Right atrium auricular region (tissue), 2 donors: ENCODE data around the gene VPS29. TPM values are rescaled to one million over a fixed set of nuclear protein-coding genes. Genes with fewer than 3 reads are reported as not detected.
"Not testable (repeated sequence)": the region's sequence is repeated elsewhere in the genome, so short reads cannot be mapped to it uniquely, and the experiment has no call there.

ENCODE experiments used
- DNase-seq: peaks from one replicate; pipeline ENCODE4 v3.0.0-alpha.2; 2019; ENCODE audit warnings: low spot score
- H3K27ac ChIP-seq, 2 donors: fragments of 200-600 bp; sonication (generic); 1 replicate in 1 of 2; 2 replicates in 1 of 2; pipeline ENCODE4 v1.5.1; 2016 to 2019
- H3K27me3 ChIP-seq, 2 donors: fragments of 200-600 bp; sonication (generic); one replicate each; pipeline versions ENCODE4 v1.5.1 to v1.6.0; 2017 to 2019
- H3K36me3 ChIP-seq: fragments of 200-600 bp; sonication (generic); one replicate; pipeline ENCODE4 v1.5.1; 2016
- H3K4me1 ChIP-seq, 2 donors: fragments of 200-600 bp; sonication (generic); one replicate each; pipeline versions ENCODE4 v1.5.1 to v1.6.0; 2017 to 2019
- H3K4me3 ChIP-seq, 2 donors: fragments of 200-600 bp; sonication (generic); 1 replicate in 1 of 2; 2 replicates in 1 of 2; pipeline ENCODE4 v1.5.1; 2017 to 2019; ENCODE audit warnings: mild to moderate bottlenecking in 1 of 2, moderate library complexity in 1 of 2
- H3K9me3 ChIP-seq, 2 donors: fragments of 200-600 bp; sonication (generic); one replicate each; pipeline ENCODE4 v1.5.1; 2019
- total RNA-seq, 2 donors: library from RNA; depleted of rRNA; stranded (reverse); fragments of >200 nt; gene quantifications; one replicate each; pipeline ENCODE4 v1.1.0, GENCODE V29; 2016
- TF ChIP-seq, protein P1 (sequence below), 2 donors: fragments of 200-600 bp; sonication (generic); IDR thresholded peaks; one replicate each; pipeline ENCODE4 v1.5.1; 2019; ENCODE audit warnings: antibody characterized with exemption in 2 of 2

Gene VPS29
- total RNA-seq, 2 donors from 2014 or later = 65.7 to 96.1 TPM

DNA sequence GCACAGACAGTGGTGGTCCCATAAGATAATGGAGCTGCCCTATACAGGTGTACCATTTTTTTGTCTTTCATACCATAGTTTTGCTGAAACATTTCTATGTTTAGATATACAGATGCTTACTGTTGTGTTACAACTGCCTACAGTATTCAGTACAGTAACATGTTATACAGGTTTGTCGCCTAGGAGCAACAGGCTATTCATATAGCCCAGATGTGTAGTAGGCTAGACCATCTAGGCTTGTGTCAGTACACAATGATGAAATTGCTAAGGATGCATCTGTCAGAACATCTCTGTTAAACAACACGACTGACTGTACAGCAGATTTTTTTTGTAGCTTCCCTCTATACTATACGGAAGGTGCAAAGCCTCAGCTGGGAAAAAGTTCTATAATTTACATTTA, 30.7 kb upstream of the VPS29 start:
- H3K27ac ChIP-seq = peak overlapping the region in 1 of 2 donors; percentile 24
- H3K27me3 ChIP-seq = no peaks in the 10 kb centered on the region
- H3K9me3 ChIP-seq = no peaks in the 10 kb centered on the region
- H3K4me3 ChIP-seq = no peak overlapping the region
- DNase-seq = no peak
- peaks cover 0 to 34% of the 10 kb centered on the region in 2 donors for H3K4me1 ChIP-seq
- peaks cover 16% of the 10 kb centered on the region for H3K36me3 ChIP-seq
- TF ChIP-seq, protein P1, sequence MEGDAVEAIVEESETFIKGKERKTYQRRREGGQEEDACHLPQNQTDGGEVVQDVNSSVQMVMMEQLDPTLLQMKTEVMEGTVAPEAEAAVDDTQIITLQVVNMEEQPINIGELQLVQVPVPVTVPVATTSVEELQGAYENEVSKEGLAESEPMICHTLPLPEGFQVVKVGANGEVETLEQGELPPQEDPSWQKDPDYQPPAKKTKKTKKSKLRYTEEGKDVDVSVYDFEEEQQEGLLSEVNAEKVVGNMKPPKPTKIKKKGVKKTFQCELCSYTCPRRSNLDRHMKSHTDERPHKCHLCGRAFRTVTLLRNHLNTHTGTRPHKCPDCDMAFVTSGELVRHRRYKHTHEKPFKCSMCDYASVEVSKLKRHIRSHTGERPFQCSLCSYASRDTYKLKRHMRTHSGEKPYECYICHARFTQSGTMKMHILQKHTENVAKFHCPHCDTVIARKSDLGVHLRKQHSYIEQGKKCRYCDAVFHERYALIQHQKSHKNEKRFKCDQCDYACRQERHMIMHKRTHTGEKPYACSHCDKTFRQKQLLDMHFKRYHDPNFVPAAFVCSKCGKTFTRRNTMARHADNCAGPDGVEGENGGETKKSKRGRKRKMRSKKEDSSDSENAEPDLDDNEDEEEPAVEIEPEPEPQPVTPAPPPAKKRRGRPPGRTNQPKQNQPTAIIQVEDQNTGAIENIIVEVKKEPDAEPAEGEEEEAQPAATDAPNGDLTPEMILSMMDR (IDR thresholded peaks at IDR 0.05) = no peak

DNA sequence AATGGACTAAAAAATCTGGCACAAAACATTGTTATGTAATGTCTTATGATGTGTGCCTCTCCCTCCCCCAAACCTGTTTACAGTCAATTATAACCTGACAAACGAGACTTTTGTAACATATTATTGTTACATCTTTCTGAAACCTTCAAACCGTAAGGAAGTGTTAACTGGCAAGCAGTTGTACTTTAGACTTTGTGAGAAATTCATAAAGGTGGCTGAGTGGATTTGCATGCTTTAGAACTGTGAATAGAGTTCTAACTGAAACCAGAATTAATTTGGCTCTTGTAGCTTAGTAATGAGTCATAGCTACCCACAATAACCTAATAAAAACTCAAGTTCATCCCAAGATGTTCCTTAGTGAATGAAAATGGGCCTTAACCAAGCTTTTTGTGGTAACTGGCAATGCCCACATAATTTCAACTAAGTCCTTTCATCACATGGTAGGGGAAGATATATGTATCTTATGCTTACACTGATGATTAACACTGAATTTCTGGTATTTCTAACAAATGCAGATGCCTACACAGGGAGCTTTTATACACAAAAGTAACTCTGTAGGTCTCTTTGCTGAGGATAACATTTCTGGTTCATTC, 29.9 kb upstream of the VPS29 start:
- Histone ChIP-seq H3K27ac (peak overlapping the region in 1 of 2 donors; percentile 24), H3K9me3 (no peaks in the 10 kb centered on the region), H3K4me1 (peaks cover 0 to 32% of the 10 kb centered on the region in 2 donors), H3K4me3 (no peak overlapping the region), H3K36me3 (peaks cover 13% of the 10 kb centered on the region), H3K27me3 (no peaks in the 10 kb centered on the region)
- TF ChIP-seq, protein P1 (IDR thresholded peaks at IDR 0.05) = no peak
- no peak for DNase-seq

DNA sequence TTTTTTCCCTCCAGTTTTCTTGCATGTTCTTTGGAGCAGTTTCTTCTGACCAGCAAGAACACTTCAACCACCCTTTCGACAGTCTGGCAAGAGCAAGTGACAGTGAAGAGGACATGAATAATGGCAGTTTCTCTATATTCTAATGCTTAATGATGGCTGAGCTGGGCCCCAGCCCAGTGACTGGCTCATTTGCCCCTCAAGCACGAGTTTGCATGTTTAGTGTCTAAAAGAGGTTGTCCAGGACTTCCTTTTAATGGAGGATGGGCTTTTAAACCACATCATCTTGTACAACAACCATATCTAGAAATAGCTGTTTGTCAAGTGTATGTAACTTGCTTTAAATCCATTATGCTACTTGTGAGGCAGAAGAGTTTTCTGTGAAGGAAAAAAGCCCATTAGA, 28.6 kb upstream of the VPS29 start:
- no peak for DNase-seq
- TF ChIP-seq, protein P1 (IDR thresholded peaks at IDR 0.05) = no peak
- no peaks in the 10 kb centered on the region for H3K36me3 ChIP-seq
- H3K27me3 ChIP-seq = no peaks in the 10 kb centered on the region
- H3K27ac ChIP-seq = no peak overlapping the region
- H3K9me3 ChIP-seq = no peaks in the 10 kb centered on the region
- peaks cover 0 to 20% of the 10 kb centered on the region in 2 donors for H3K4me1 ChIP-seq
- H3K4me3 ChIP-seq = no peak overlapping the region

DNA sequence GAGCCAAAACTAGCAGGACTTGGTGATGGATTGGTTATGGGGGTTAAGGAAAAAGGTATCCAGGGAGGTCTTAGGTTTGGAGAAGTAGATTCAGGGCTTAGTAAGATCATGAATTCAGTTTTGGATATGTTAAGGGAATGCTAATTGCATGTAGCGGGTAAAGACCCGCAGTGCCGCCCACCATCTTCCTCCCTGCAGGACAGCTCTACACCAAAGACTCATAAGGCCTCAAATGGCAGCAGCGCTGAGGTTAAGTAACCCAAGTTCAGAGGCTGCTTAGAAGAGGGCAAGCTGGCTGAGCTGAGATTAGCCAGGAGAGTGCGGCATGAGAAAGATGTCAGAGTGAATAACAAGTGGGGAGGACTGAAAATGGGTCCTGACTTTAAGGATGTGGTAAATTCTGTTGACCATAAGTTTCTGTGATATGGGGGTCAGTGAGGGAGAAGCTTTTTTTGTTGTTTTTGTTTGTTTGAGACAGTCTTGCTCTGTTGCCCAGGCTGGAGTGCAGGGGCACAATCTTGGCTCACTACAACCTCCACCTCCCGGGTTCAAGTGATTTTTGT, 26.4 kb upstream of the VPS29 start:
- TF ChIP-seq, protein P1 (IDR thresholded peaks at IDR 0.05) = no peak
- H3K36me3 ChIP-seq = no peaks in the 10 kb centered on the region
- H3K4me1 ChIP-seq = peaks cover 0 to 20% of the 10 kb centered on the region in 2 donors
- DNase-seq = no peak
- H3K27me3 ChIP-seq = no peaks in the 10 kb centered on the region
- no peak overlapping the region for H3K4me3 ChIP-seq
- H3K9me3 ChIP-seq = no peaks in the 10 kb centered on the region
- H3K27ac ChIP-seq = no peak overlapping the region

DNA sequence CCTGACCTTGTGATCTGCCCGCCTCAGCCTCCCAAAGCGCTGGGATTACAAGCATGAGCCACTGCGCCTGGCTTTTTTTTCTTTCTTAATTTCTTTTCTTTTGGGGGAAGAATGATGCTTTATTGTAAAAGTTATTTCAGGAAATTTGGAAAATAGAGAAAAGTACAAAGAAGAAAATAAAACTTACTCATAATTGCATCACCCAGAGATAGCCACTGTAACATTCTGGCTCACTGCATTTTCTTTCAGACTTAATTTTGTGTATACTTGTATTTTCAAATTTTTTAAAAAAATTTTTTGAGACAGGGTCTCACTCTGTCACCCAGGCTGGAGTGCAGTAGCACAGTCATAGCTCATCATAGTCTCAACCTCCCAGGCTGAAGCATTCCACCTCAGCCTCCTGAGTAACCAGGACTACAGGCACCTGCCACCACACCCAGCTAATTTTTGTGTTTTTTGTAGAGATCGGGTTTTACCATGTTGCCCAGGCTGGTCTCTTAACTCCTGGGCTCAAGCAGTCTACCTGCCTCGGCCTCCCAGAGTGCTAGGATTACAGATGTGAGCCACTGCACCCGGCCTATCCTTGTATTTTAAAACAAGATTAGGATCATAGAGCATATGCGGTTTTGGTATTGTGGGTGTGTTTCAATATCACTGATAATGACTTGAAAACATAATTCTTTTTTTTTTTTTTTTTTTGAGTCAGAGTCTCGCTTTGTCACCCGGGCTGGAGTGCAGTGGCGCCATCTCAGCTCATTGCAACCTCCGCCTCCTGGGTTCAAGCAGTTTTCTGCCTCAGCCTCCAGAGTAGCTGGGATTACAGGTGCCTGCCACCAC, 19.2 kb upstream of the VPS29 start:
- not testable (repeated sequence) for H3K36me3 ChIP-seq, DNase-seq

DNA sequence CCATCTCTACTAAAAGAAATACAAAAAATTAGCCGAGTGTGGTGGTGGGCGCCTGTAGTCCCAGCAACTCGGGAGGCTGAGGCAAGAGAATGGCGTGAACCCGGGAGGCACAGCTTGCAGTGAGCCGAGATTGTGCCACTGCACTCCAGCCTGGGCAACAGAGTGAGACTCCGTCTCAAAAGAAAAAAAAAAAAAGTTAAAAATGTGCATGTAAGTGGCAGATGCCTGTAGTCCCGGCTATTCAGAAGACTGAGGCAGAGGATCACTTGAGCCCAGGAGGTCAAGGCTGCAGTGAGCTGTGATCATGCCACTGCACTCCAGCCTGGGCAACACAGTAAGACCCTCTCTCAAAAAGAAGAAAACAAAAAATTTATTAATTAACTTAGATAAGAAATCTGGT, 16.1 kb upstream of the VPS29 start:
- H3K9me3 ChIP-seq, H3K4me1 ChIP-seq, H3K27me3 ChIP-seq, H3K27ac ChIP-seq, H3K4me3 ChIP-seq, DNase-seq, H3K36me3 ChIP-seq: not testable (repeated sequence)

More for the DNA sequence above, 19.2 kb upstream of the VPS29 start:
- not testable (repeated sequence) for H3K27ac ChIP-seq, H3K4me1 ChIP-seq, H3K9me3 ChIP-seq, H3K27me3 ChIP-seq, H3K4me3 ChIP-seq
